Measurements from ENCODE around the gene FOXP4. TPM values are rescaled to one million over a fixed set of nuclear protein-coding genes. Genes with fewer than 3 reads are reported as not detected.

FOXP4 gene
- total RNA-seq, 1 donor from 2014 or later, result 29.9 TPM

DNA sequence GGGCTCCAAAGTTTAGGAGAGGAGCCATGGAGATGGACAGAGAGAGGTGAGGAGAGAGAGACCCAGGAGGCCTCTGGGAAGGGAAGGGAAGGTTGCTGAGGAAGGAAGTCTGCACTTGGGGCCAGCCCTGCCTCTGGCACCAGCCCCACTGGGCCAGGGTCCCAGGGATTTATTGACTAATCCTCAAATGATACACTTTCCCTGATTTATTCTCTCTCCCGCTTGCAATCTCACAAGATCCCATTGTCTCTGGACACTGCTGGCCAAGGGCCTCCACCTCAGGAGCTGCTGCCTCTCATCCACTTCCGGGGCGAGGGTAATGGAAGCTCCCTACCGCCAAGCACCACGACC, 43.6 kb upstream of the FOXP4 start:
- ATAC-seq (no peak), DNase-seq (no peak)
- H3K27me3 ChIP-seq, result peaks cover 15% of the 10 kb centered on the region
- H3K27ac ChIP-seq, result peak overlapping the region; percentile 20
- H3K4me3 ChIP-seq, result no peak overlapping the region
- H3K4me1 ChIP-seq, result peaks cover 36% of the 10 kb centered on the region
- H3K36me3 ChIP-seq, result no peaks in the 10 kb centered on the region
- intact Hi-C loops (cut with DNase I), result no loop called here
- TF ChIP-seq, protein P1, sequence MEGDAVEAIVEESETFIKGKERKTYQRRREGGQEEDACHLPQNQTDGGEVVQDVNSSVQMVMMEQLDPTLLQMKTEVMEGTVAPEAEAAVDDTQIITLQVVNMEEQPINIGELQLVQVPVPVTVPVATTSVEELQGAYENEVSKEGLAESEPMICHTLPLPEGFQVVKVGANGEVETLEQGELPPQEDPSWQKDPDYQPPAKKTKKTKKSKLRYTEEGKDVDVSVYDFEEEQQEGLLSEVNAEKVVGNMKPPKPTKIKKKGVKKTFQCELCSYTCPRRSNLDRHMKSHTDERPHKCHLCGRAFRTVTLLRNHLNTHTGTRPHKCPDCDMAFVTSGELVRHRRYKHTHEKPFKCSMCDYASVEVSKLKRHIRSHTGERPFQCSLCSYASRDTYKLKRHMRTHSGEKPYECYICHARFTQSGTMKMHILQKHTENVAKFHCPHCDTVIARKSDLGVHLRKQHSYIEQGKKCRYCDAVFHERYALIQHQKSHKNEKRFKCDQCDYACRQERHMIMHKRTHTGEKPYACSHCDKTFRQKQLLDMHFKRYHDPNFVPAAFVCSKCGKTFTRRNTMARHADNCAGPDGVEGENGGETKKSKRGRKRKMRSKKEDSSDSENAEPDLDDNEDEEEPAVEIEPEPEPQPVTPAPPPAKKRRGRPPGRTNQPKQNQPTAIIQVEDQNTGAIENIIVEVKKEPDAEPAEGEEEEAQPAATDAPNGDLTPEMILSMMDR (IDR thresholded peaks at IDR 0.05), result no peak
- no peaks in the 10 kb centered on the region for H3K9me3 ChIP-seq

DNA sequence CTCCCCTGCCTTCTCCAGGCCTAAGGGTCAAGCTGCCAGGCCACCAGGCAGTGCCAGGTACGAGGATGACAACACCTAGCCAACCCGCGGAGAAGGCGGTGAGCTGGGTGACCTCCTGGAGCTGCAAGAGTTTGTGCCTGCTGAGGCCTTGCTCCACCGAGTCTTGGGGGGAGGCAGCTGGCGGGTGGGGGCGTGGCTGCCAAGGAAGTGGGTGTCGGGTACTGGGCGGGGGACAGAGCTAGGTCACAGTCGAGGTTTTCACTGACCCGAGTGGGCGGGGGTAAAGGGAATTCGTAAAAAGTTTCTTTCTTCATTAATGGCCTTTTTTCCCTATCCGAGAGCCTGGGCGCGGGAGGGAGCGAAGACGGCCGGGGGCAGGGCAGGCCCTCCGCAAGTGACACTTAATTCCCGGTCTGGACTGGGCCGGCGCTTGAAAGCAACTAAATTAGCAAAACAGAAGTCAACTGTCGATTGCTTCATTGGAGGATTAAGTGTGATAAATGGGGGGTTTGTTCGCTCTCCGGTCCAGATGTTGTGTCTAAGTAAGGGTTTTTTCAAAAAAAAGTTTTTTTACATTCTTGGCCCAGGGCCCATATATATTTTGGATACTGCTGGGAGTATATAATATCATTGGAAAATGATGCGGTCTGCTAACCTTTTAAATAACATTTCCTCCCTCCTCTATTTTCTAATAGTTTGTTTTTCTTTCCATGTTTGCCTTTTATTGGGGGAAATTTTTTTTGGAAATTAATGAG, 43.1 kb upstream of the FOXP4 start:
- Histone ChIP-seq H3K9me3 (no peaks in the 10 kb centered on the region), H3K36me3 (no peaks in the 10 kb centered on the region), H3K4me3 (peak overlapping the region; percentile 6), H3K27ac (peak overlapping the region; percentile 87), H3K4me1 (peaks cover 36% of the 10 kb centered on the region), H3K27me3 (peaks cover 15% of the 10 kb centered on the region)
- ATAC-seq (peak; percentile 23), DNase-seq (peak; percentile 74)
- intact Hi-C loops (cut with DNase I), result no loop called here
- TF ChIP-seq, protein P1 (IDR thresholded peaks at IDR 0.05), result no peak

DNA sequence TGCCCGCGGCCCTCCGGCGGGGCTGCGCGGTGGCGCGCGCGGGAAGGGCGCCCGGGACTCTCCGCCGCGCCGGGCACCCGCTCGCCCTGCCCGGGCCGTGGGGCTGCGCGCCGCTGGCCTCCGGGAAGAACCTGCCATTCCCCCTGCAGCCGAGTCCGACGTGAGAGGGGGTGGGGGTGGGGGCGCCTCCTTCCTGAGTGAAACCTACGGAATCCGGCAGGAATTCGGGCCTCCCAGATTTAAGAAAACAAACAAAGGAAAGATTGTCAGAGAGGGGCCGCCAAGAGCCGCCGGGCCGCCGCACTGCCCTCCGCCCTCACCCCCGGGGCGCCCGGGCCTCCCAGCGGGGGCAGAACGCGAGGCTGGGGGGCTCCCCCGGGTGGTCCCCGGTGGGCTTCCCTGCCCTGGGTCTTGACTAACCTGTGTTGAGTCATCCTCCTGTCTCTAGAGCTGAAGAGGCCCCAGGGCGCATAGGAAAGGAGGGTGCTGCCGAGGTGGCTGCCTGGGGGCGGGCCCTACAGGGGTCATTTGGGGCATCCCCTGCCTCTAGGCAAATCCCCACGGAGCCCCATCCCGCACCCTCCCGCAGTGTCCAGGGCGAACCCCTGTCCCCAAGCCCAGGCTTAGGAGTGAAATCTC, 42.2 kb upstream of the FOXP4 start:
- peaks cover 36% of the 10 kb centered on the region for H3K4me1 ChIP-seq
- H3K4me3 ChIP-seq, result peak overlapping the region; percentile 47
- intact Hi-C loops (cut with DNase I), result no loop called here
- TF ChIP-seq, protein P1 (IDR thresholded peaks at IDR 0.05), result no peak
- ATAC-seq, result peak; percentile 53
- no peaks in the 10 kb centered on the region for H3K36me3 ChIP-seq
- peak overlapping the region; percentile 87 for H3K27ac ChIP-seq
- no peak for DNase-seq
- H3K9me3 ChIP-seq, result no peaks in the 10 kb centered on the region
- H3K27me3 ChIP-seq, result peaks cover 15% of the 10 kb centered on the region

DNA sequence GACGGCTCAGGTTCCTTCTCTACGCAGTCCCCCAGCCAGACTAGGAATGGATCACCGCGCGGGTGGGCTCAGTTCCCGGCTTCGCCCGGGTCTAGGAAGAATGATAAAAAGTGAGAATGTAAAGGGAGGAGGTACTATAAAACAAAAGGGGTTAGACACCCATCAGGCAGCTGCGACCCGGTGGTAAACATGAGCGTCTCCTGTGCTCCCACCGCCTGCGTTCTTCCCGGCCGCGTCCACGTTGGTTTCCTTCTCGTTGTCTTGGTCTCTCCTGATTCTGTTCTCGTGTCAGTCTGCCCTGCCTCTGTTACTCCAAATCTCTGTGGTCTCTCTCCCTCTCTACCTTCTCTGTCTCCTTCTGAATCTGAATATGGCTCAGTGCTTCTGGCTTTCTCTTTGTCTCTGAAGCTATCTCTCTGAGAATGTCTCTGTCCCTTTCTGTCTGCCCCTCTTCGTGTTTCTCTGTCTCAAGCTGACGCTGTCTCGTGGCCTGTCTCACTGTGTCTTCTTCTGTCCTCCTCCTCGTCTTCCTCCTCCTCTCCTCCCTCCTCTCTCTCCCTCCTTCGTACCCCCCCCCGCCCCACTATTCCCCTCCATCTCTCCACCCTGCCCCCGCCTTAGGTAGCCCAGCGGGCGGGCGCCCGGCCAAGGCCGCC, 41.6 kb upstream of the FOXP4 start:
- Histone ChIP-seq H3K4me3 (peak overlapping the region; percentile 47), H3K36me3 (no peaks in the 10 kb centered on the region), H3K27ac (peak overlapping the region; percentile 87), H3K9me3 (no peaks in the 10 kb centered on the region), H3K4me1 (peaks cover 36% of the 10 kb centered on the region), H3K27me3 (peaks cover 15% of the 10 kb centered on the region)
- TF ChIP-seq, protein P1 (IDR thresholded peaks at IDR 0.05), result no peak
- intact Hi-C loops (cut with DNase I), result no loop called here
- ATAC-seq (no peak), DNase-seq (no peak)

DNA sequence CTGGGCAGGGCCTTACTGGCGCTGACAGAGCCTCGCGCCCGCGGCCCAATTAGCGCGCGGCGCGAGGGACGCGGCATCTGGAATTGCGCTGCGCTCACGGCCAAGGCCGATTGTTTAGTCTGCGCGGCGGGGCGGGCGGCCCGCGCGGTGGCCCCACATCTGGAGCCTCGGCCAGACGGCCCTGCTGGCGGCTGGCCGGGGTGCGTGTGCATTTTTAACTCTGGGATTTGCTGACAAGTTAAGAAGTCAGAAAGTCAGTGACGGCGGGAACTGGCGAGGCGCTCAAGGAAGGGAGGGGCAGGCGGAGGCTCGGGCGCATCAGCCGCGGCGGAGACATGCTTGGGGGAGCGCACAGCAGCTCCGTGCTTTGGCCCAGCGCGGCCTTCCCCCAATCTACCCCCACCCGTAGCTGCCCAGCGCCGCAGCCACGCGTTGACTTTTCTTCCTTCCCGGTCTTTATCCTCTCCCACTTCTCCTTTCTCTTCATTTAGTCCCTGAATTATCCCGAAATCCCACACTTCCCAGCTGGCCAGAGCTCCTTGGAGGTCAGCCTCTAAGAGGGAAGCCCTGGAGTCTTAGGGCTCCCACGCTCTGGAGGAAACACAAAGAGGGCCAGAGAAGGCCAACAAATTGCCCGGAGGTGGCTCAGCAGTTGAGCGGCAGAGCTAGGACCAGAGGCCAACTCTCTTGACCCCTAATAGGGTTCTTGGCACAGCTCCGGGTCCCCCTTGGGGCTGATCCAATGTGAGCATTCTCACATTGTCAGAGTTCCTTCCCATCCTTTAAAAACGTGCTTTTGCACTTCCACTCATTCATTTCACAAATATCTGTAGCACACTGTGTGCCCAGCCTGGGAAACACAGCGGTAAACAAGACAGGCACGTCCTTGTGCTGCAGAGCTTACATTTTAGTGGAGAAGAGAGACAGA, 40.8 kb upstream of the FOXP4 start:
- H3K36me3 ChIP-seq, result no peaks in the 10 kb centered on the region
- peaks cover 15% of the 10 kb centered on the region for H3K27me3 ChIP-seq
- no peaks in the 10 kb centered on the region for H3K9me3 ChIP-seq
- ATAC-seq, result peak; percentile 72
- DNase-seq, result peak; percentile 82
- H3K27ac ChIP-seq, result peak overlapping the region; percentile 87
- H3K4me1 ChIP-seq, result peaks cover 36% of the 10 kb centered on the region
- intact Hi-C loops (cut with DNase I), result no loop called here
- H3K4me3 ChIP-seq, result peak overlapping the region; percentile 47
- TF ChIP-seq, protein P1 (IDR thresholded peaks at IDR 0.05), result no peak
